Measurements from ENCODE around the gene SYT1.

The SYT1 gene

GRCh38 chr12:79400481-79400880 lies 535.9 kb downstream of the SYT1 start:
- no peak for DNase-seq (ENCODE audit: insufficient read length)

DNA sequence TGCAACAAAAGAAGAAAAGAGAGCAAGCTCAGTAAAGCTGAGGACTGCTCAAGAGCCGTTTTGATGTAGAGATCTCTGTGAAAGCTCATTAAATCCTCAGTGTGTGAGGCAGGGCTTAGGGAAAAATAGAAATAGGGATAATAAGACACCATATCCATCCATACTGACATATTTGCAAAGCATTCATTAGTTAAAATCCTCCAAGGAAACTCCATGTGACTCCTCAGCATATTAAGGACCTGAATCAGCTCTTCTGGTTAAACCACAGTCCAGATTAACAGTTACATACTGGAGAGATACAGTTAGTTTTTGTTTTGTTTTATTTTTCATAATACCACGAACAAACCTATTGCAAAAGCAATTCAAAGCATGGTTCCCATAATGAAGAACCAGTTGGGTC lies 538.0 kb downstream of the SYT1 start:
- no peak for DNase-seq (ENCODE audit: insufficient read length)
- TF ChIP-seq TAF1 (IDR thresholded peaks at IDR 0.05; ENCODE audit: borderline replicate concordance, low read depth, low read length) (no peak), POLR2AphosphoS5 (IDR thresholded peaks at IDR 0.05; ENCODE audit: low read depth, low read length) (no peak), POLR2A (IDR thresholded peaks at IDR 0.05; ENCODE audit: low read depth, low read length) (no peak)
- no peak for FAIRE-seq

More at GRCh38 chr12:79400481-79400880, 535.9 kb downstream of the SYT1 start:
- TF ChIP-seq POLR2AphosphoS5 (IDR thresholded peaks at IDR 0.05; ENCODE audit: low read depth, low read length) (no peak), POLR2A (IDR thresholded peaks at IDR 0.05; ENCODE audit: low read depth, low read length) (no peak), TAF1 (IDR thresholded peaks at IDR 0.05; ENCODE audit: borderline replicate concordance, low read depth, low read length) (no peak)
- FAIRE-seq: no peak

GRCh38 chr12:79406993-79407392 lies 542.4 kb downstream of the SYT1 start:
- DNase-seq (ENCODE audit: insufficient read length): no peak
- no peak for TF ChIP-seq POLR2AphosphoS5 (IDR thresholded peaks at IDR 0.05; ENCODE audit: low read depth, low read length)
- TF ChIP-seq POLR2A (IDR thresholded peaks at IDR 0.05; ENCODE audit: low read depth, low read length): no peak
- no peak for TF ChIP-seq TAF1 (IDR thresholded peaks at IDR 0.05; ENCODE audit: borderline replicate concordance, low read depth, low read length)
- no peak for FAIRE-seq

DNA sequence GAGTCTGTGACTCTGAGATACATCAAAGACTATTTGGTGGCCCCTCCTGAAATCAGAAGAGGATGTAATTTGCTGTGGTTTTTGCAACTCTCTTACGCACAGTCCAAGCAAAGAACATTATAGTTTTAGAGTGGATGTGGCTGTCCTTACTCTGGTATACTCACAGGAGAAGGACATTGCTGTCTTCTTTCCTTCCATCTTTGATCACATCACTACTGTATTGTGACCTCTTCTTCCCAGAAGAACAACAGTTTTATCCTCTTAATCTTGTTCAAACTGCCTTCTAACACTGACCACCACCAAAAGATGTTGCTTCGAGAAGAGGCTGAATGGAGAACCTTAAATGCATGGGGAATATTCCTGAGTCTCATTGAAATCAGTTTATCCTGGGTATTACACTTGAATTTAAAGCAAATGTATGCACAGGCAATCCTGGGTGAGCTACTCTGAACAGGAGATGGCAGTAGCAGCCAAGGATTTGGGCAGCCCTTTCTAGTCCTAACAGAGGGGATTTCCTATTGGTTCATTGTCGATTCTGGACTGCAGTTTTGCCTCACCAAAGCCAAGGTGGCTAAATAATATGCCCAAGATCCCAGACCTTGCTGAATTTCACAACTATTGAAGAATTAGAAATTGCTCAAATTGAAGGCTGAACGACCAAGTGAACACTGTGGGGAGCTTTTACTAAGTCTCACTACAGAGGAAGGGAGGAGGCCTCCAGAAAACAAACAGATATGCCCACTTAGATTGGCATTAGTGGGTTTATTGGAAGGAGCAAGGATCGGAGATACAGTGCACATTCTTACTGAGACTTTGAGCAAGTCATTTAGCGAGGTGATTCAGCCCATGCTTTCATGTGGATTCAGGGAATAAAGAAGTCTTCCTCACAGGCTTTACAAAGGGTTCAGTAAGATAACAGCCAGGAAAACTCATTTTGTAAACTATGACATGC lies 543.4 kb downstream of the SYT1 start:
- FAIRE-seq: no peak
- DNase-seq (ENCODE audit: insufficient read length): no peak
- TF ChIP-seq POLR2A (IDR thresholded peaks at IDR 0.05; ENCODE audit: low read depth, low read length): no peak
- TF ChIP-seq TAF1 (IDR thresholded peaks at IDR 0.05; ENCODE audit: borderline replicate concordance, low read depth, low read length): no peak
- TF ChIP-seq POLR2AphosphoS5 (IDR thresholded peaks at IDR 0.05; ENCODE audit: low read depth, low read length): no peak

GRCh38 chr12:79408689-79409088 lies 544.1 kb downstream of the SYT1 start:
- no peak for TF ChIP-seq POLR2AphosphoS5 (IDR thresholded peaks at IDR 0.05; ENCODE audit: low read depth, low read length)
- no peak for TF ChIP-seq TAF1 (IDR thresholded peaks at IDR 0.05; ENCODE audit: borderline replicate concordance, low read depth, low read length)
- TF ChIP-seq POLR2A (IDR thresholded peaks at IDR 0.05; ENCODE audit: low read depth, low read length): no peak
- FAIRE-seq (no peak), DNase-seq (ENCODE audit: insufficient read length) (no peak)

DNA sequence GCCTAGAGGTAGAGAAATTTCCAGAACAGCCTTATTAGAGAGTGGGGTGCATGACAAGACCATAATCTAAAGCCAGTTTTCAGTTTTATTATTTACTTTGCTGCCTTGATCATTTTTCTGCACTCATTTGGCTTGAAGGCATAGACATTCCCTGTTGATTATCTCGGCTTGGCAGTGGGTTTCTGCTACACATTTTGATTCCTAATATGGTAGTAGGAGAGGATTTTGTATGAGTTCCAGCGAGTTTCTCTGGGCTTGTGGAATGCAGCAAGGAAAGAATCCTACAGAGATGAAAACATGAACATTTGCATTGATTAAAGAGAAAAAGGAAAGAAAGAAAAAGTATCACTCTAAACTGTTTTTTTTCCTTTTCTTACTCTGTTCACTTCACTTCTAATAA lies 545.0 kb downstream of the SYT1 start:
- TF ChIP-seq TAF1 (IDR thresholded peaks at IDR 0.05; ENCODE audit: borderline replicate concordance, low read depth, low read length) (no peak), POLR2AphosphoS5 (IDR thresholded peaks at IDR 0.05; ENCODE audit: low read depth, low read length) (no peak), POLR2A (IDR thresholded peaks at IDR 0.05; ENCODE audit: low read depth, low read length) (no peak)
- no peak for DNase-seq (ENCODE audit: insufficient read length)
- FAIRE-seq: no peak

- DNase-seq (ENCODE audit: insufficient read length): no peak
- no peak for TF ChIP-seq POLR2A (IDR thresholded peaks at IDR 0.05; ENCODE audit: low read depth, low read length)
- TF ChIP-seq TAF1 (IDR thresholded peaks at IDR 0.05; ENCODE audit: borderline replicate concordance, low read depth, low read length): no peak
- TF ChIP-seq POLR2AphosphoS5 (IDR thresholded peaks at IDR 0.05; ENCODE audit: low read depth, low read length): no peak
- no peak for FAIRE-seq
Measured at GRCh38 chr12:79411791-79412190, 547.2 kb downstream of the SYT1 start.

DNA sequence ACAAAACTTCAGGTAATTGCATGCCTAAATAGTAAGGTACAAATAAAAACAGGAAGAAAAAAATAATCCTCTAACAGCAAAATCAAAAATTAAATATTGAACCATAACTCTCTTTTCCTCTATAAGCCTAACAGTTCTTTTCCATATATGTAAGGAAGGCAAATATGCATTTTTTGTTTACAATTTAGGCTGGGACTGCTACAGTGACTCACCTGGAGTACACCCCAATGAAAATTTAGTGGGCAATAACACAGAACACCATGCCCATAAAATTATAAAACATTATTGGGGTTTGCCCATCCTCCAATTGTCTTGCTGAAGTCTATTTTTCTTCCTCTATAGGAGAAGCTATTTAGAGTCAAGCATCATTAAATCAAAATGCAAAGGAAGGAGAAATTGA lies 549.2 kb downstream of the SYT1 start:
- TF ChIP-seq POLR2A (IDR thresholded peaks at IDR 0.05; ENCODE audit: low read depth, low read length) (no peak), POLR2AphosphoS5 (IDR thresholded peaks at IDR 0.05; ENCODE audit: low read depth, low read length) (no peak), TAF1 (IDR thresholded peaks at IDR 0.05; ENCODE audit: borderline replicate concordance, low read depth, low read length) (no peak)
- no peak for FAIRE-seq
- no peak for DNase-seq (ENCODE audit: insufficient read length)

GRCh38 chr12:79414252-79414651 lies 549.7 kb downstream of the SYT1 start:
- no peak for TF ChIP-seq TAF1 (IDR thresholded peaks at IDR 0.05; ENCODE audit: borderline replicate concordance, low read depth, low read length)
- TF ChIP-seq POLR2AphosphoS5 (IDR thresholded peaks at IDR 0.05; ENCODE audit: low read depth, low read length): no peak
- no peak for TF ChIP-seq POLR2A (IDR thresholded peaks at IDR 0.05; ENCODE audit: low read depth, low read length)
- FAIRE-seq (no peak), DNase-seq (ENCODE audit: insufficient read length) (no peak)

GRCh38 chr12:79415321-79415720 lies 550.7 kb downstream of the SYT1 start:
- FAIRE-seq: no peak
- no peak for TF ChIP-seq POLR2A (IDR thresholded peaks at IDR 0.05; ENCODE audit: low read depth, low read length)
- DNase-seq (ENCODE audit: insufficient read length): no peak

GRCh38 chr12:79415746-79416435 lies 551.3 kb downstream of the SYT1 start:
- FAIRE-seq (no peak), DNase-seq (ENCODE audit: insufficient read length) (no peak)
- TF ChIP-seq TAF1 (IDR thresholded peaks at IDR 0.05; ENCODE audit: borderline replicate concordance, low read depth, low read length) (no peak), POLR2AphosphoS5 (IDR thresholded peaks at IDR 0.05; ENCODE audit: low read depth, low read length) (no peak), POLR2A (IDR thresholded peaks at IDR 0.05; ENCODE audit: low read depth, low read length) (no peak)

Data from GM12892 (cell line).